ENCODE measurements around the gene GPR3.
"Not testable (repeated sequence)": the region's sequence is repeated elsewhere in the genome, so short reads cannot be mapped to it uniquely, and the experiment has no call there.

Gene GPR3

DNA sequence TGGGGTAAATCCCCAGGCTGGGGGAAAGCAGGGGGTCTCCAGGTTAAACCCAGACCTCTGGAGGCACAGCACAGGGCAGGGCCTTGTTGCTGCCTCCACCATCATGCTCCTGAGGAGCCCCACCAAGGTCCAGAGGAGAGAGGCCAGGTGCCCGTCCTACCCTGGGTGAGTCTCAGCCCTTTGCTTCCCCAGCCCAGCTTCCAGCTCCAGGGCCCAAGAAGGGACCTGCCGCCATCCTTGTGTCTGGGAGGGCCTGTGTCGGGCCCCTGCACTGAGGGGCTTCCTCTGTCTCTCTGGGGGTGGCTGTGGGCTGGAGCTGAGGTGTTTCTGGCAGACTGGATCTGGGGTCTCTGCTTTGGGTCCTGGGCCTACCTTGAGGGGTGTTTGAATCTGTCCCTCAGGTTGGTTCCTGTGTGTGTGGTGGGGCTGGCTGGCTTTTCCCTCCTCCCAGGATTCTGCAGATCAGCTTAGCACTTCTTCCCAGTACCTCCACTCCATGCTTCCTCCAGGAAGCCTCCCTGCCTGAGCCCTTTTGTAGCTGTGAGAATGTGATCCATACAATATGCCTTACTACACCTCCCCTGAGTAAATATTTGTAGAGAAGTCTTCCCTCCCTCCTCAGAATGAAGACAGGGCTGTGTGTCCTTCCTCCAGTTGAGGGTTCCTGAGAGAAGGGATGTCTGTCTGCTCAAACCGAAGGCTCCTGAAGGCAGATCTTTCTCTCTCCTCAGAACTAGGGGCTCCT is 6.2 kb downstream of the GPR3 start:
- DNase-seq (ENCODE audit: low read depth in 2 of 3, low spot score in 2 of 3): no peak

DNA sequence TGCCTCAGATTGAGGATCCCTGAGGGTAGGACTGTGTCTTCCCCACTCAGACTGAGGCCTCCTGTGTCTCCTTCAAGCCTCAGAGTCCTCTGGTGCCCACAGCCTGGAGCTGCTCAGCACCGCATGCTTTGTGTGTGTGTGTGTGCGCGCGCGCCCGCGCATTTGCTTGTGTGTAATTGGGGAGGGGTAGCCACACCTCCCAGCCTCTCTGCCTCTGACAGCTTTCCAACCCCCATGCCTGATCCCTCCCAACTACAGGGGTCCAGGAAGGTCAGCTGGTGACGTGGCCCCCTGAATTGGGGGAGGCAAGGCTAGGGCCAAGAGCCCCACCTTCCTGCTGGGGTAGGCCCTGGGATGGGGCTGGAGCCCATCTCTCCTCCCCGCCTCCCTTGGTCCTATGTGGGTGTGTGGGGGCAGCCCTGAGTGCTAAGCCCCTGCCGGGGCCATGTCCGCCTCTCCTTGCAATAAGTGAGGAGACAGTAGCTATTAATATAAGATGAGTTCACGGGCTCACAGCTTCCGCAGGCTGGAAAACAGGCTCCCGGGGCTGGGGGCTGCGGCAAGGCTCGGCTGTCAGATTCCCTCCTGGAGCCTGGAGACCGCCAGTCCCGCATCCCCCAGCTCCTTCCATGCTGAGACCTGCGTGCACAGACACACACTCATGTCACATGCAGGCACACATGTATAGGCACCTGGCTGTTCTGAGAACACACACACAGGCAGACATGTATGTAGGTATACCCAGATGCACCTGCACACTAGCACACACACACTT is 7.0 kb downstream of the GPR3 start:
- no peak for DNase-seq (ENCODE audit: low read depth in 2 of 3, low spot score in 2 of 3)

DNA sequence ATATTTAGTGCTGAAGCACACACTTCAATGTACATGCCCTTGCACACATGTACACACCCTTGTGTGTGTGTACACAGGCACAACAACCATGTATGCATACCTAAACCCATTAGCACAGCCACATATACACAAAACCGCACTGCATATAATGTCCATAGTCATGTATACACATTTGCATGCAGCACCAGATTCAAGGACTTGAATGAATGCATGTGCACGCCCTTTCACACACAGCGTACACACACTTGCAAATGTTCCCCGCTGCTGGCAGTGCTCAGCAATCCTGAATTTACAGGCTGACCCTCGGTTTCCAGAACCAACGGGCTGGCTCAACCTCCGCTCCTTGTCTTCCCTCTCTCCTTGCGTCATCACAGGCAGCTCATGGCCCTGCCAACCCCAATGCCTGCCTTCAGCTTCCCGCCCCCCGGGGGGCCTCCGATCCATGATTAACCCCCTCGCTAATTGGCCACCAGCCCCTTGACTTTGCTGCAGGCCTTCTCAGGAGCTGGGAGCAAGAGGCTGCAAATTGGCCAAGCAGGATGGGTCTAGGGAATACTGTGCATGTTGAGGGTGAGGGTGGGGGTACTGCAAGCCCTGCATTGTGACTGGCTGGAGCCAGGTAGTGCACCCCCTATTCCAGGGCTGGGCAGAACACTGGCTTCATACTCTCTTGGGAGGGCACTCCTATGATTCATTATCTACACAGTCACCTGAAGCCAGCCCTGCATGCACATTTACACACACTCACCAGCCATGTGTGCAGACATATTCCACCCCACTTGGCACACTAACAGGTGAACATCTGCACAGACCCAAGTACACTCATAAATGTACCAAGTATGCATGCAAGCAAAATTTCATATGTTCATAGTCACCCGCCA is 7.9 kb downstream of the GPR3 start:
- DNase-seq (ENCODE audit: low read depth in 2 of 3, low spot score in 2 of 3): no peak

DNA sequence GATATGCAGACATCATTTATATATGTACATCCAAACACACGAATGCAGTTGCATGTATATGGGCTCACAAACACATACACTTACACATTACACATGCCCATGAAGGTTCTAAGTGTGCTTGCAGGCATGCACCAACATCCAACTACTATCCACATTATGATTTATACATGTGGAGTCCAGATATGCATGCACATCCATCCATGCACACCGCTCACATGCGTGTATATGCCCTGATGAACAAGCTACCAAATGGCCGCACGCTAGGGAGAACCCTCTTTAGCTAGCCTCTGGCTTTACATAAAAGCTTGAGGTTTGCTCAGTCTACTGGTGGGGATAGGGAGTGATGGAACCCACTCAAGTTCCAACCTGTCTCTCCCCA is 8.5 kb downstream of the GPR3 start:
- no peak for DNase-seq (ENCODE audit: low read depth in 2 of 3, low spot score in 2 of 3)

DNA sequence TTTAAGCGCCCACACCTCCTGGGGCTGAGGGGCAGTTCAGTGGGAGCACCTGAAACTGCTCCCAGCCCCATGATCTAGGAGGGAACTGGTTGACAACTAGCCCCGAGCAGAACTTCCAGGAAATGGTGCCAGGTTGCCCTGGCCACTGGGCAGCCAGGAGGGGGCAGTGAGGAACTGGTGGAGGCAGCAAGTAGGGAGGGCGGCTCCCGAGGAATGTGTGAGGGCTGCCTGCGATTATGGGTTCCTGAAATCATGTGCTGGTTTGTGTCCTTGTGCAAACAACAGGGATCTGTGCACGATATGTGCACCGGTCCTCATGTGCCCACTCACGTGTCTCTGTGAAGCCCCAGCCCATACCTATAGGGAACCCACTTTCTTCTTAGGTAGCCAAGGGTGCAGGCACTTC is 9.9 kb downstream of the GPR3 start:
- no peak for DNase-seq (ENCODE audit: low read depth in 2 of 3, low spot score in 2 of 3)

DNA sequence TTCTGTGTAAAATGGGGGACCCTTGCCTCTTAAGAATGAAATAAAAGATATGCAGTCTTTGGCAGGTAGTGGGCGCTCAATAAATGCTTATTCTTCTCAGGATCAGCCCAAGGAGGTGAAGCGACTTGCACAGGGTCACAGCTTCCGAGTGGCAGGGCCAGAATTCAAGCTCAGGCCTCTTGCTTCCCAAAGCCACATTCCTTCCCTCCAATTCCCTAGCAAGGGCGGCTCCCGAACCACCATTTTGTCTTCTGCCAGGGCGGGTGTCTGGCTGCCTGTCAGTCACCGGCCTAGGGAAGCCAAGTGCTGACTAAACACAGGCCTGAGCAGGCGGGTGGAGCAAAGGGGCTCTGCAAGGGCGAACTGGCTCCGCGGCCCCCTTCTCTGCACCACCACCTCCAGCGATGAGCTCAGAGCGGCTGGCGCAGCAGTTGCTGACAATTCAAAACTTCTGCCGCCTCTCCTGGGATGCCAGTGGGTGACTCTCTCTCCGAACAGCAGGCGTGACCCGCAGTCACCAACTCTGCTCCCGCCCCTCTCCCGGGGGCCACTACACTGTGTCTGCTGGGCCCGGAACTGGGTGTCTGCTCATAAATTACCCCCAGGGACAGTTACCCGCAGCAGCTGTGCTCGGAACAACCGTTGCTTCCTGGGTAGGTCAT is 10.8 kb downstream of the GPR3 start:
- no peak for DNase-seq (ENCODE audit: low read depth in 2 of 3, low spot score in 2 of 3)

DNA sequence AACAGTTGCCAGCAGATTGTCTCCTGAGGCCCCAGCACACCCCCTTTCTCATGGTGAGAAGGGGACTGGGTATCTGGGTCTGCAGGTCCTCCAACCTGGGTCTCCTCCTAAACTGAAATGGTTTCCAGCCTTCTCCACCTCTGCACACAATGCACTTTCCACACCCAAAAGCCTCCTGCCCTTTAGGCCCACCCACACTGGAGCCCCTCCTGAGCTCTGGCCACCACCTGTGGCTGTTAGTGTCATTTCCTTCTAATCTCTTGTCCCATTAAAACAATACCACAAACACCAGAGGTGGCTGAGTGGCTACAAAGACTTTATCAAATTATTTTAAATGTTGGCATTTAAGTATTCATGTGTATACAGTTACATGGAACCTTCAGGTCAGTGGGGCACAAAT is 11.5 kb downstream of the GPR3 start:
- no peak for DNase-seq (ENCODE audit: low read depth in 2 of 3, low spot score in 2 of 3)

DNA sequence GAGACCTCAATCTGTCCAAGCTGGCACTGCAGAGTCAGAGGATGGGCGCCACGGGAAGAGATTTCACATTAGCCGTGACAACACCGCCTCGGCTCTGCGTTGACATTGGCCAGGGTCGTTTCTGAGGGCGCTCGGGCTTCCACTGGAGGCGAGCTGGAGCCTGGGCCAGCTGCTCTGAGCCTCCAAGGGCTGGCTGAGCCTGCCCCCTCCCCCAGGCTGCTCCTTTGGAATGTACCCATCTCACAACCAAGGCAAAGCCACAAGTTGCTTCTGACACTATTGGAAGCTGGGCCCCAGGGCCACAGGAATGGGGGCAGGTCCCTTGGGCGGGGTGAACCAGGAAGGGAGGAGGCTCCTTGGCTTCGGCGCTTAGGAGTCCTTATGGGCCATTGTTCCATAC is 12.7 kb downstream of the GPR3 start:
- DNase-seq (ENCODE audit: low read depth in 2 of 3, low spot score in 2 of 3): no peak

DNA sequence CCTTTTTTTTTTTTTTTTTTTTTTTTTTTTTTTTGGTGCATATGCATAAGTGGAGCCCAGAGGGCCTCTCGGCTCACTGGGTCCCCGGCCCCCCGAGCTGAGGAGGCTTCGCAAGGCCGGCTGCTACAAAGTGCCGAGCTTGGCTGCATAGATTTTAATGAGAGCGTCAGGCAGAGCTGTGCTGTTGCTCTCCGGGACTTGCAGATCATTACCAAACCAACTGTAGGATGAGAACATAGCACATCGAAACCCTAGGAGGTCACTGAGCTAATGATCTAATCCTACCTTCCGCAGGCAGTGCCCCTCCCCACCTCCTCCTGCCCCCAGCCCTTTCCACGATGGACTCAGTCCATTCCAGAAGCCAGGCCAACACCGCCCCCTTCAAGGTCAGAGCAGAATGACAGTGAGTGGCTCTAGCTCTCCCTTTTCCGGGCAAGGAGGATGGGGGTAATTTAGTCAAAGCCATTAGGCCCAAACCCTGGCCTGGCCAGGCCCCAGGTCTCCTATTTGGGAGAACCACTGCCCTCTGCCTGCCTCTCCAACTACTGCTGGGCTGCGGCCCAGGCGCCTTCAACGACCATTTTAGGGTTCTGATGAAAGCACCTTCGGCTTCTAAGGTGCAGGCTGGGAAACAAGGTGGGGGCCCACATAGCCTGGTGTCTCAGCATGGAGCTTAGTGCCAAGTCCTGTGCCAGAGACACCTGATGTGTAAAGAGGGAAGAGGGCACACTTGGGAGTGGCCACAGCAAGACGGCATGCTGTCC is 13.4 kb downstream of the GPR3 start:
- not testable (repeated sequence) for DNase-seq (ENCODE audit: low read depth in 2 of 3, low spot score in 2 of 3)

DNA sequence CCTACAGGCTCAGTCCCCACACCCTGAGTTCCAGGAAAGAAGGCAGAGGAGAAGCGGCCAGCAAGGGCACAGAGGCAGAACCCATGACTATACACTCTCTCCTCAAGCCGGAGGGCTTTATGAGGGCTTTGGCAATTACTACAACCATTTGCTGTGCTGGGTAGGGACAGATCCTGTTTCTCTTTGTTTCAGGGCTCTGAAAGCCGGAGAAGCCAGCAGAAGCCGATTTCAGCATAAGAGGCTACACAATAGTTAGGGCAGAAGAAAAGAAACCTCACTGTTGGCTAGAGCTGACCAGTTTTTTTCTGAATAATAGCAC is 13.9 kb downstream of the GPR3 start:
- no peak for DNase-seq (ENCODE audit: low read depth in 2 of 3, low spot score in 2 of 3)

DNA sequence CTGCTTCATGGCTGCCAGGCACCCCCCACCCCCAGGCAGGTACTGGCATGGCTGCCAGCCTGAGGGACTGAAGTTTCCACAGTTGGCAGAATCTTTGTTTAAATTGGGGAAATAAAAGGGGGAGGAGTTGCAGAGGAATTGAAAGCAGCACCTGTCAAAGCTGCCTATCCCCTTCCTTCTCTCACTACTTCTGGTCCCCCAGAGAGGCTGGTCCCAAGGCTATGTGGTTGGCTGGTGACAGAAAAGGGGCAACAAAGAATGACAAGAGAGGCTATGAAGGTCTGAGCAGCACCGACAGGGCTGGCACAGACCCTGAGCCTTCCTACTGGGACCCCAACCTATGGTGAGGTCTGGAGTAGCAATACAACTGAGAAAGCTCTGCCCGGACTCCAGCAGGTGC is 14.4 kb downstream of the GPR3 start:
- DNase-seq (ENCODE audit: low read depth in 2 of 3, low spot score in 2 of 3): not testable (repeated sequence)

DNA sequence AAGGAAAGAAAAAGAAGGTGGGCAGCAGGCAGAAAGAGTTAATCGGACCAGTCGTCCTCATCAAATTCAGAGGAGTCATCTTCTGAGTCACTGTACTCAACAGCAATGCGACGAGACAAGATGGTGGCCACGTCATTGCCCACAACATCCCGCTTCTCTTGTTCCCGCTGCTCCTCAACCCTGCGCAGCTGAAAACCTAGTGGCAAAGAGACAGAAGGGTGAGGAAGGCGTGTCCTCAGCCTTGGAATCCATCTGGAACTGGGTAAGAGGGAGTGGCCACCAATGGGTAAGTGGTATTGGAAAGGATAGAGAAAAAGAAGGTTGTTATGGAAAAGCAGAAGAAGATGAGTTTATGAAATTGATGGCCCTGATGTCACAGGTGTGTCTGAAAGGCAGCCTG is 15.7 kb downstream of the GPR3 start:
- DNase-seq (ENCODE audit: low read depth in 2 of 3, low spot score in 2 of 3): no peak

DNA sequence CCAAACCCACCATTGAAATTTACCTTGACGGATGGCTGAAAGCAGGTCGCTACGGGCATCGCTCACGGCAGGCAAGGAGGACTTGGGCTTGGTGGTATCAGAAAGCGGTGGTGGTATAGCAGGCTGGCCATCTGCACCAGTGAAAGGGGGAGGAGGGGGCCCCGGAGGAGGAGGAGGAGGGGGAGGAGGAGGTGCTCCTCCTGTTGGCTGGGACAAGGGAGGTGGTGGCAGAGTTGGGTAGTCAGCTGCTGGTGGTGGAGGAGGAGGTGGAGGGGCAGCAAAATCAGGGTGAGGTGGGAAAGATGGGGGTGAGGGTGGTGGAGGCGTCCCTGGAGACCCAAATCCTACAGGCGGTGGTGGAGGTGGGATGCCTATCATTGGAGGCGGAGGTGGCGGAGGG is 17.2 kb downstream of the GPR3 start:
- no peak for DNase-seq (ENCODE audit: low read depth in 2 of 3, low spot score in 2 of 3)

DNA sequence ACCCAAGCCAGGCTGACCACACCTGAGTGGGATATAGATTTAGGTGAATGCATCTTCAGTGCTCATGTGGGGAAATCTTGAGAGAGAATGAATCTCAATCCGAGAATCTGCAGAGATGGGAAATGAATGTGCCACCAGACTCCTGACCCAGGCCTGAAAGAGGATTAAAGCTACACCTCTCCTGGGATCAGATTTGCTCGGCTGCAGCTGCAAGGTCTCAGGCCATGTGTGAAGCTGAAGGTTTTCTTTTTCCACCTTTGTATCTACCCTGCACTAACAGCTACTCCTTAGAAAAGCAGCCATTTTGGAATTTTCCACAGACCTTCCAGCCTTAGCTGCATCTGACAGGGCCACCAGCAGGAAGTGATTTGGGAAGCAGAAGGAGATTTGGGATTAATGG is 18.3 kb downstream of the GPR3 start:
- no peak for DNase-seq (ENCODE audit: low read depth in 2 of 3, low spot score in 2 of 3)

DNA sequence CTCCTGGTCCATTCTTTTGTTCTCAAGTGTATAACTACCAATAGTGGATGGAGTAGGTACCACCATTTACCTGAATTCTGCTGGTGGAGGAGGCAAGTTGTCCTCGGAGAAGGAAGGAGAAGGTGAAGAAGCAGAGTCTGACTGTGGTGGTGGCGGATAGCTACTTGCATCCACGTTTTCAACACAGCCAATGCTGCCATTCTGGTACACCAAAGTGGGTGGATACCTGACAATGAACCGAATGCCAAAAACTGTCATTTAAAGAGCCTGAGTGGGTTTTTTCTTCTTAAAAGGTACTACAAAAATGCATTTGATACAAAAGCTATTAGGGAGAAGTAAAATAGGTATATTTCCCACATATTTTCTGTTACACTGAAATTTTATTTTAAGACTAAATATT is 20.1 kb downstream of the GPR3 start:
- DNase-seq (ENCODE audit: low read depth in 2 of 3, low spot score in 2 of 3): no peak

DNA sequence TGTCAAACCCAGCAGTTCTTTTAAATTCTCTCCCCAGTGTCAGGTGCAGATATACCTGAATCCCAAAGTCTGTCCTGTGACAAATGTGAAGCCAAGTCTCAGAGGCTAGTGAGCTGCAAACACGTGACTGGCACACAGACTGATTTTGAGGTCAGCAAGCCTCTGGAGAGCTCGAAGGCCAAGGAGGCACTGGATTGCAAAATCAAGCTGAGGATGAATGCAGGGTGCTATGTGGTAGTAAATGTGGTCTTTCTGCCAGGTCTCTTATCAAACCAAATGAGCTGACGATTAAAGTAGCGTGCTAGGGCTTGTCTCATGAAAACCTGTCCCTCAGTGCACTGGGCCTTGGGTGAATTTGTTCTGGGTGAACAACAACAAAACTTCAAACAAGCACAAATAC is 20.6 kb downstream of the GPR3 start:
- no peak for DNase-seq (ENCODE audit: low read depth in 2 of 3, low spot score in 2 of 3)

DNA sequence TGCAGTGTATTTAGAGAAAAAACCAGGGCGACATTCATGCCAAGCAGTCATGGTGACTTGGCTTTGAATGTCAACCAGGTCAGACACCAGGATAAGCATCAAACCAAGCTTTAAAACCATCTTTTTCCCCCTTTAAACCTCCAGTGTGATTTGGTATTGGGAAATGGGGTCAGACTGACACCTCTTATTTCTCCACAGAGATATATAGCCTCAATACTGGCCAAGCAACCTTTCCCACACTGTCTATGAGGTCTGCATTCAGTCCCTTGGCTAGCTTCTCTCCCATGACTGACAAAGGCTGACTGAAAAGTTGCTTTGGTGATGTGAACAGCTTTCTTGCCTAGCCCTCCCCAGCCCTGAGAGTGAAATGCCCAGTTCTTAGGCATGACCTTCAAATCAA is 21.7 kb downstream of the GPR3 start:
- no peak for DNase-seq (ENCODE audit: low read depth in 2 of 3, low spot score in 2 of 3)

DNA sequence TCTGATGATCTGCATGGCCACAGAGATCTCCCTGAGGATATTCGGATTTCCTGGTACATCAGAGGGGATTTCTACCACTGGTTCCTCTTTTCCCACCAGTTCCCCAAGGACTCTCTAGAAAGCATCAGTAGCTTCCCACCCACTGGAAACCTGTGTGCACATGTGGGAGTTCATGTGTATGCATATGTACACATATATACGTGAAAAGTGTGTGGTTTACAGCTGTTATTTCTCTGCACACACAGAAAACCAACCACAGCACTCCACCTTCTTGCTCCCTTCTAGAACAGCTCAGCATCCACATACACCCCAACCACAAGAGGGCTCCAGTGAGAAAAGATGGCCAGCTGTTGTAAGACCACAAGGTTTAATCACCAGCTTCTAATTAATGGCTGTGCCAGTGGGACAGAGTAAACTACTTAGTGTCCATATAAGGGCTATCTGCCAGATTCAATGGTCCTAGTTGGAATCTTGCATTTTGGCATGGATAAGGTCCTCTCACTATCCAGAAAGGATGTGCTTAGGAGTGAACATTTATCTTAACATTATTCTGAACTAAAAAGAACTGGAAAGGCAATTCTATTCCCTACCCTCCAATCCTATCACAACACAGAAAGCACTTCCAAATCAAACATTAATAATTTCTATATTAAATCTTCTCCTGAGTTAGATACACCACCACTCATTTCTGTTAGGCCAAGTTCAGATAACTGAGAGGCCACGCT is 24.1 kb downstream of the GPR3 start:
- no peak for DNase-seq (ENCODE audit: low read depth in 2 of 3, low spot score in 2 of 3)

DNA sequence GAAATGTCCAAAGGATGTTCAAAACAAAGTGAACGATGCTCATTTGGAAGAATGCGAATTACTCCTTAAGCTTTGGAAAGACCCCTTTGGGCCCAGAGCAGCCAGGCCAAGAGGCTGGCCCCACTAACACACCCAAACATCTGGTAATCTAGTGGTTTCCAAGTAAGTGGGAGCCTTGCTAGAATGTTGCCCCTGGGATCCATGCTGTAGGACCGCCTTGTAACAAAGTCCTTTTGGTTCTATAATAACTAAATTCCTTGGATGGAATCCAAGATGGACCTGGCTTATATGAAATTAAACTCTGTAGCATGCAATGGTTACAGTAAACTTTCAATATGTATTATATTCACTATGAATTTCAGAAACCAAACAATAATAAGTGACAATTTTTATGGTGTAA is 25.3 kb downstream of the GPR3 start:
- DNase-seq (ENCODE audit: low read depth in 2 of 3, low spot score in 2 of 3): no peak

All from activated CD8-positive, alpha-beta memory T cell treated with anti-CD3 and anti-CD28 coated beads for 48 hours (primary cell).